Measurements from ENCODE around the gene LIX1.
A peak's percentile ranks its signal among the peaks of the same experiment; 100 is the strongest.

Gene LIX1

GRCh38 chr5:97070234-97070633 is 72.2 kb downstream of the LIX1 start:
- no peak for DNase-seq (ENCODE audit: insufficient read length)
- FAIRE-seq: no peak
- TF ChIP-seq POLR2AphosphoS5 (IDR thresholded peaks at IDR 0.05; ENCODE audit: low read depth, low read length): no peak
- no peak for TF ChIP-seq TAF1 (IDR thresholded peaks at IDR 0.05; ENCODE audit: borderline replicate concordance, low read depth, low read length)
- TF ChIP-seq POLR2A (IDR thresholded peaks at IDR 0.05; ENCODE audit: low read depth, low read length): no peak

GRCh38 chr5:97067296-97067850 is 75.0 kb downstream of the LIX1 start:
- DNase-seq (ENCODE audit: insufficient read length) (no peak), FAIRE-seq (no peak)
- TF ChIP-seq POLR2AphosphoS5 (IDR thresholded peaks at IDR 0.05; ENCODE audit: low read depth, low read length) (no peak), POLR2A (IDR thresholded peaks at IDR 0.05; ENCODE audit: low read depth, low read length) (no peak), TAF1 (IDR thresholded peaks at IDR 0.05; ENCODE audit: borderline replicate concordance, low read depth, low read length) (no peak)

- TF ChIP-seq POLR2A (IDR thresholded peaks at IDR 0.05; ENCODE audit: low read depth, low read length): no peak
- TF ChIP-seq TAF1 (IDR thresholded peaks at IDR 0.05; ENCODE audit: borderline replicate concordance, low read depth, low read length): no peak
- no peak for TF ChIP-seq POLR2AphosphoS5 (IDR thresholded peaks at IDR 0.05; ENCODE audit: low read depth, low read length)
- DNase-seq (ENCODE audit: insufficient read length): no peak
- no peak for FAIRE-seq
Observed at GRCh38 chr5:97065475-97065874, 76.9 kb downstream of the LIX1 start.

GRCh38 chr5:97063251-97063650 is 79.2 kb downstream of the LIX1 start:
- TF ChIP-seq POLR2AphosphoS5 (IDR thresholded peaks at IDR 0.05; ENCODE audit: low read depth, low read length): no peak
- DNase-seq (ENCODE audit: insufficient read length): no peak
- no peak for FAIRE-seq

GRCh38 chr5:97062046-97062445 is 80.4 kb downstream of the LIX1 start:
- FAIRE-seq (no peak), DNase-seq (ENCODE audit: insufficient read length) (no peak)
- no peak for TF ChIP-seq POLR2AphosphoS5 (IDR thresholded peaks at IDR 0.05; ENCODE audit: low read depth, low read length)

- TF ChIP-seq POLR2A (IDR thresholded peaks at IDR 0.05; ENCODE audit: low read depth, low read length): no peak
- no peak for TF ChIP-seq TAF1 (IDR thresholded peaks at IDR 0.05; ENCODE audit: borderline replicate concordance, low read depth, low read length)
- no peak for TF ChIP-seq POLR2AphosphoS5 (IDR thresholded peaks at IDR 0.05; ENCODE audit: low read depth, low read length)
- no peak for DNase-seq (ENCODE audit: insufficient read length)
- FAIRE-seq: no peak
Observed at GRCh38 chr5:97056263-97056662, 86.1 kb downstream of the LIX1 start.

GRCh38 chr5:97049175-97049574 is 93.2 kb downstream of the LIX1 start:
- DNase-seq (ENCODE audit: insufficient read length): no peak
- FAIRE-seq: no peak
- no peak for TF ChIP-seq POLR2A (IDR thresholded peaks at IDR 0.05; ENCODE audit: low read depth, low read length)
- no peak for TF ChIP-seq POLR2AphosphoS5 (IDR thresholded peaks at IDR 0.05; ENCODE audit: low read depth, low read length)
- TF ChIP-seq TAF1 (IDR thresholded peaks at IDR 0.05; ENCODE audit: borderline replicate concordance, low read depth, low read length): no peak

- TF ChIP-seq POLR2A (IDR thresholded peaks at IDR 0.05; ENCODE audit: low read depth, low read length): no peak
- no peak for TF ChIP-seq POLR2AphosphoS5 (IDR thresholded peaks at IDR 0.05; ENCODE audit: low read depth, low read length)
- TF ChIP-seq TAF1 (IDR thresholded peaks at IDR 0.05; ENCODE audit: borderline replicate concordance, low read depth, low read length): no peak
- FAIRE-seq: no peak
- DNase-seq (ENCODE audit: insufficient read length): no peak
Observed at GRCh38 chr5:97047076-97047475, 95.3 kb downstream of the LIX1 start.

- FAIRE-seq (peak; percentile 17), DNase-seq (ENCODE audit: insufficient read length) (no peak)
- TF ChIP-seq TAF1 (IDR thresholded peaks at IDR 0.05; ENCODE audit: borderline replicate concordance, low read depth, low read length): no peak
- TF ChIP-seq POLR2A (IDR thresholded peaks at IDR 0.05; ENCODE audit: low read depth, low read length): no peak
- no peak for TF ChIP-seq POLR2AphosphoS5 (IDR thresholded peaks at IDR 0.05; ENCODE audit: low read depth, low read length)
Observed at GRCh38 chr5:97046270-97046982, 96.0 kb downstream of the LIX1 start.

- no peak for DNase-seq (ENCODE audit: insufficient read length)
Observed at GRCh38 chr5:97044052-97044451, 98.4 kb downstream of the LIX1 start.

GRCh38 chr5:97043511-97043910 is 98.9 kb downstream of the LIX1 start:
- no peak for FAIRE-seq
- no peak for DNase-seq (ENCODE audit: insufficient read length)

More at GRCh38 chr5:97044052-97044451, 98.4 kb downstream of the LIX1 start:
- no peak for FAIRE-seq
- TF ChIP-seq POLR2AphosphoS5 (IDR thresholded peaks at IDR 0.05; ENCODE audit: low read depth, low read length) (no peak), POLR2A (IDR thresholded peaks at IDR 0.05; ENCODE audit: low read depth, low read length) (no peak), TAF1 (IDR thresholded peaks at IDR 0.05; ENCODE audit: borderline replicate concordance, low read depth, low read length) (no peak)

GRCh38 chr5:97042996-97043395 is 99.4 kb downstream of the LIX1 start:
- no peak for FAIRE-seq
- no peak for TF ChIP-seq TAF1 (IDR thresholded peaks at IDR 0.05; ENCODE audit: borderline replicate concordance, low read depth, low read length)

More at GRCh38 chr5:97043511-97043910, 98.9 kb downstream of the LIX1 start:
- TF ChIP-seq POLR2A (IDR thresholded peaks at IDR 0.05; ENCODE audit: low read depth, low read length) (no peak), TAF1 (IDR thresholded peaks at IDR 0.05; ENCODE audit: borderline replicate concordance, low read depth, low read length) (no peak), POLR2AphosphoS5 (IDR thresholded peaks at IDR 0.05; ENCODE audit: low read depth, low read length) (no peak)

More at GRCh38 chr5:97042996-97043395, 99.4 kb downstream of the LIX1 start:
- no peak for DNase-seq (ENCODE audit: insufficient read length)

Measured in GM12892 (cell line).